CD4-positive, alpha-beta T cell treated with Interleukin-17A for 4 hours (primary cell): ENCODE data around the gene B3GALT4.
A peak's percentile ranks its signal among the peaks of the same experiment; 100 is the strongest.
"Not testable (repeated sequence)": the region's sequence is repeated elsewhere in the genome, so short reads cannot be mapped to it uniquely, and the experiment has no call there.

Source experiments
- DNase-seq: peaks from one replicate; pipeline ENCODE4 v3.0.0-alpha.2; 2020; ENCODE audit warnings: mixed read lengths

Gene B3GALT4

GRCh38 chr6:33276864-33277662 lies at the start of gene B3GALT4:
TSS of gene B3GALT4 (plus strand) at chr6:33277123. CDS start at chr6:33277420, 297 bp downstream.
- peak; percentile 85 for DNase-seq

GRCh38 chr6:33235221-33235634 lies 41.7 kb upstream of the B3GALT4 start:
- DNase-seq, result no peak

GRCh38 chr6:33236328-33236727 lies 40.6 kb upstream of the B3GALT4 start:
- DNase-seq, result no peak

GRCh38 chr6:33236852-33237251 lies 40.1 kb upstream of the B3GALT4 start:
- DNase-seq, result no peak

GRCh38 chr6:33237741-33238140 lies 39.2 kb upstream of the B3GALT4 start:
- no peak for DNase-seq

- no peak for DNase-seq
Measured at GRCh38 chr6:33241968-33242367, 35.0 kb upstream of the B3GALT4 start.

GRCh38 chr6:33243476-33243875 lies 33.4 kb upstream of the B3GALT4 start:
- no peak for DNase-seq

GRCh38 chr6:33247977-33248642 lies 28.8 kb upstream of the B3GALT4 start:
- peak; percentile 94 for DNase-seq

- DNase-seq, result no peak
Measured at GRCh38 chr6:33248643-33248931, 28.3 kb upstream of the B3GALT4 start.

GRCh38 chr6:33248932-33249731 lies 27.8 kb upstream of the B3GALT4 start:
- DNase-seq, result peak; percentile 98

- no peak for DNase-seq
Measured at GRCh38 chr6:33249732-33250630, 26.9 kb upstream of the B3GALT4 start.

GRCh38 chr6:33250731-33251130 lies 26.2 kb upstream of the B3GALT4 start:
- DNase-seq, result no peak

GRCh38 chr6:33251395-33252012 lies 25.4 kb upstream of the B3GALT4 start:
- DNase-seq, result no peak

GRCh38 chr6:33252759-33253158 lies 24.2 kb upstream of the B3GALT4 start:
- no peak for DNase-seq

GRCh38 chr6:33254591-33254990 lies 22.3 kb upstream of the B3GALT4 start:
- DNase-seq, result no peak

- DNase-seq, result no peak
Measured at GRCh38 chr6:33259032-33259431, 17.9 kb upstream of the B3GALT4 start.

- not testable (repeated sequence) for DNase-seq
Measured at GRCh38 chr6:33262490-33262889, 14.4 kb upstream of the B3GALT4 start.

GRCh38 chr6:33264015-33264414 lies 12.9 kb upstream of the B3GALT4 start:
- DNase-seq, result no peak

- DNase-seq, result no peak
Measured at GRCh38 chr6:33271117-33271467, 5.8 kb upstream of the B3GALT4 start.

GRCh38 chr6:33271468-33272274 lies 5.3 kb upstream of the B3GALT4 start, which contains the start of the genes RPS18 and VPS52:
TSS of gene RPS18 (plus strand) at chr6:33272075. CDS start at chr6:33272120, 45 bp downstream.
TSS of gene VPS52 (minus strand) at chr6:33271876. CDS start at chr6:33271675, 201 bp downstream.
- peak; percentile 91 for DNase-seq
